HCT116 (cell line): ENCODE results near the gene GABBR2. TPM values are rescaled to one million over a fixed set of nuclear protein-coding genes. Genes with fewer than 3 reads are reported as not detected.

Experiments
- ATAC-seq: fragments of 200-7000 bp; cut with Tn5 transposase; 2 replicates; pipeline ENCODE4 v1.9.1; 2020; ENCODE audit warnings: mild to moderate bottlenecking, moderate library complexity
- BruUV-seq: library from RNA; stranded (reverse); fragments of 400-500 nt; replicated peaks from 2 replicates; lab custom pipeline; 2021; lab: Mats Ljungman, UMichigan
- CTCF ChIA-PET: fragments of 300-600 bp; sonication (Branson Sonifier 250); formaldehyde crosslinking; loops from one replicate; lab custom pipeline; 2021; ENCODE audit warnings: antibody characterized with exemption; lab: Charles Lee
- POLR2A ChIA-PET: fragments of 300-600, 350-600 bp; sonication (Branson Sonifier 250); formaldehyde crosslinking; loops from one replicate; lab custom pipeline; 2021; ENCODE audit warnings: antibody characterized with exemption; lab: Charles Lee
- RAD21 ChIA-PET, 2 experiments: fragments of 300-600 bp; sonication (Branson Sonifier 250); formaldehyde crosslinking; loops; one replicate each; lab custom pipeline; 2023; ENCODE audit warnings: low total read pairs in 2 of 2; ENCODE audit not compliant: uncharacterized antibody in 2 of 2, unreplicated experiment in 2 of 2, low non-redundant PET in 1 of 2; lab: Charles Lee
- DNase-seq: peaks from one replicate; pipeline ENCODE4 v3.0.0-alpha.2; 2010; ENCODE audit warnings: low read depth, low spot score
- H2AFZ ChIP-seq: fragments of 200-600 bp; shearing (Covaris generic), sonication (generic); 2 replicates; pipeline ENCODE4 v1.6.1; 2017; ENCODE audit warnings: low read depth, mixed run types, mixed read lengths, antibody characterized with exemption, low read length; ENCODE audit not compliant: poor library complexity, severe bottlenecking
- H3K27ac ChIP-seq: 2 replicates; pipeline ENCODE4 v1.5.1; 2012; ENCODE audit warnings: low read depth, low read length
- H3K27me3 ChIP-seq: fragments of 200-600 bp; sonication (generic); 2 replicates; pipeline ENCODE4 v1.6.1; 2016; ENCODE audit warnings: mixed run types, low read length, mixed read lengths; ENCODE audit not compliant: insufficient read depth
- H3K36me3 ChIP-seq, 2 experiments: fragments of 200-500 bp in 1 of 2; fragments of 200-600 bp in 1 of 2; sonication (Bioruptor generic) in 1 of 2; sonication (generic) in 1 of 2; 2 replicates each; pipeline versions ENCODE4 v1.5.1 to v1.6.1; 2014 to 2016; ENCODE audit warnings: low read length in 2 of 2, inconsistent platforms in 1 of 2, mixed read lengths in 1 of 2, mixed run types in 1 of 2; ENCODE audit not compliant: insufficient read depth in 2 of 2, control insufficient read depth in 1 of 2
- H3K4me1 ChIP-seq, 2 experiments: fragments of 200-600 bp in 1 of 2; sonication (generic) in 1 of 2; 2 replicates each; pipeline versions ENCODE4 v1.5.1 to v1.6.1; 2012 to 2017; ENCODE audit warnings: low read length in 2 of 2, inconsistent platforms in 1 of 2, mild to moderate bottlenecking in 1 of 2, mixed read lengths in 1 of 2, mixed run types in 1 of 2, moderate library complexity in 1 of 2; ENCODE audit not compliant: insufficient read depth in 2 of 2, control insufficient read depth in 1 of 2
- H3K4me2 ChIP-seq: fragments of 200-600 bp; sonication (generic); 2 replicates; pipeline ENCODE4 v1.6.1; 2017; ENCODE audit warnings: mixed run types, low read length, mixed read lengths
- H3K4me3 ChIP-seq, 2 experiments: fragments of 200-600 bp in 1 of 2; sonication (generic) in 1 of 2; replicated peaks in 1 of 2; 2 replicates each; pipeline ENCODE4 v1.5.1; 2011 to 2016; ENCODE audit warnings: low read length in 2 of 2, control low read depth in 1 of 2, low read depth in 1 of 2, mild to moderate bottlenecking in 1 of 2, mixed read lengths in 1 of 2, mixed run types in 1 of 2
- H3K79me2 ChIP-seq: fragments of 200-600 bp; sonication (generic); 2 replicates; pipeline ENCODE4 v1.6.1; 2017; ENCODE audit warnings: mild to moderate bottlenecking, mixed run types, low read length, moderate library complexity, mixed read lengths; ENCODE audit not compliant: insufficient read depth
- H3K9ac ChIP-seq: fragments of 200-600 bp; sonication (generic); 2 replicates; pipeline ENCODE4 v1.6.1; 2016; ENCODE audit warnings: low read length, mixed read lengths
- H3K9me2 ChIP-seq: fragments of 200-600 bp; sonication (generic), shearing (Covaris generic); 2 replicates; pipeline ENCODE4 v1.6.1; 2017; ENCODE audit warnings: mixed run types, mild to moderate bottlenecking, moderate library complexity; ENCODE audit not compliant: insufficient read depth
- H3K9me3 ChIP-seq, 2 experiments: fragments of 200-500 bp in 1 of 2; fragments of 200-600 bp in 1 of 2; sonication (Bioruptor generic) in 1 of 2; sonication (generic) in 1 of 2; 2 replicates each; pipeline ENCODE4 v1.6.1; 2014 to 2017; ENCODE audit warnings: low read length in 2 of 2, mixed read lengths in 2 of 2, inconsistent platforms in 1 of 2, low read depth in 1 of 2, mild to moderate bottlenecking in 1 of 2, mixed run types in 1 of 2, moderate library complexity in 1 of 2; ENCODE audit not compliant: control insufficient read depth in 1 of 2, insufficient read depth in 1 of 2
- H4K20me1 ChIP-seq: fragments of 200-600 bp; sonication (generic), shearing (Covaris generic); 2 replicates; pipeline ENCODE4 v1.6.1; 2017; ENCODE audit warnings: mixed run types, mild to moderate bottlenecking, moderate library complexity; ENCODE audit not compliant: insufficient read depth
- CBX3 ChIP-seq: IDR thresholded peaks from 2 replicates; pipeline ENCODE4 v1.6.1; 2012; ENCODE audit warnings: low read depth
- CEBPB ChIP-seq: IDR thresholded peaks from 2 replicates; pipeline ENCODE4 v1.6.1; 2012; ENCODE audit warnings: low read depth
- EGR1 ChIP-seq: IDR thresholded peaks from 2 replicates; pipeline ENCODE4 v1.6.1; 2012; ENCODE audit warnings: low read depth
- ELF1 ChIP-seq: IDR thresholded peaks from 2 replicates; pipeline ENCODE4 v1.6.1; 2012; ENCODE audit warnings: low read depth, borderline replicate concordance
- EZH2 ChIP-seq: fragments of 200-600 bp; sonication (generic); IDR thresholded peaks from 2 replicates; pipeline ENCODE4 v1.6.1; 2017; ENCODE audit warnings: antibody characterized with exemption, mixed run types
- EZH2phosphoT487 ChIP-seq: fragments of 200-600 bp; IDR thresholded peaks from 2 replicates; pipeline ENCODE4 v1.6.1; 2018; ENCODE audit warnings: antibody characterized with exemption, borderline replicate concordance
- FOSL1 ChIP-seq: IDR thresholded peaks from 2 replicates; pipeline ENCODE4 v1.6.1; 2012; ENCODE audit warnings: low read depth
- JUND ChIP-seq: IDR thresholded peaks from 2 replicates; pipeline ENCODE4 v1.6.1; 2012
- POLR2A ChIP-seq: IDR thresholded peaks from 2 replicates; pipeline ENCODE4 v1.7.0; 2011; ENCODE audit warnings: borderline replicate concordance; ENCODE audit not compliant: insufficient read depth, insufficient read length; ENCODE audit errors: extremely low read depth
- POLR2AphosphoS5 ChIP-seq: IDR thresholded peaks from 2 replicates; pipeline ENCODE4 v1.6.1; 2011; ENCODE audit warnings: mild to moderate bottlenecking, low read depth, low read length, moderate library complexity
- RAD21 ChIP-seq: IDR thresholded peaks from 2 replicates; pipeline ENCODE4 v1.6.1; 2012; ENCODE audit warnings: low read depth, mild to moderate bottlenecking
- SP1 ChIP-seq: IDR thresholded peaks from 2 replicates; pipeline ENCODE4 v1.6.1; 2012; ENCODE audit warnings: low read depth
- SRF ChIP-seq: IDR thresholded peaks from 2 replicates; pipeline ENCODE4 v1.6.1; 2012; ENCODE audit warnings: low read depth
- TCF7L2 ChIP-seq: IDR thresholded peaks from 2 replicates; pipeline ENCODE4 v1.7.0; 2011; ENCODE audit warnings: borderline replicate concordance, inconsistent platforms; ENCODE audit not compliant: insufficient read depth, insufficient read length; ENCODE audit errors: extremely low read depth
- ZFX ChIP-seq: fragments of 450-650 bp; IDR thresholded peaks from 2 replicates; pipeline ENCODE4 v1.6.1; 2017
- ZNF274 ChIP-seq: fragments of 200-500 bp; sonication (Bioruptor generic); IDR thresholded peaks from 2 replicates; pipeline ENCODE4 v1.6.1; 2014; ENCODE audit warnings: mild to moderate bottlenecking, low read depth, low read length, inconsistent platforms
- intact Hi-C: fragments of 100-400 bp; cut with micrococcal nuclease; formaldehyde crosslinking; loops from 2 replicates; pipeline ENCODE4 v1.10.0; 2022
- total RNA-seq: library from RNA; stranded (reverse); gene quantifications from one replicate; pipeline ENCODE4 v1.2.1, GENCODE V29; 2021; ENCODE audit not compliant: unreplicated experiment
- TF ChIP-seq, protein P1 (sequence below): IDR thresholded peaks from 2 replicates; pipeline ENCODE4 v1.6.1; 2012
- TF ChIP-seq, protein P2 (sequence below): IDR thresholded peaks from 2 replicates; pipeline ENCODE4 v1.6.1; 2012; ENCODE audit warnings: low read depth
- TF ChIP-seq, protein P3 (sequence below): IDR thresholded peaks from 2 replicates; pipeline ENCODE4 v1.6.1; 2011; ENCODE audit warnings: mild to moderate bottlenecking, low read length, moderate library complexity; ENCODE audit not compliant: insufficient replicate concordance; ENCODE audit errors: extremely low read depth
- TF ChIP-seq, protein P4 (sequence below): IDR thresholded peaks from 2 replicates; pipeline ENCODE4 v1.6.1; 2012

GABBR2 gene
- total RNA-seq, 1 experiment from 2014 or later, result 0.15 TPM

DNA sequence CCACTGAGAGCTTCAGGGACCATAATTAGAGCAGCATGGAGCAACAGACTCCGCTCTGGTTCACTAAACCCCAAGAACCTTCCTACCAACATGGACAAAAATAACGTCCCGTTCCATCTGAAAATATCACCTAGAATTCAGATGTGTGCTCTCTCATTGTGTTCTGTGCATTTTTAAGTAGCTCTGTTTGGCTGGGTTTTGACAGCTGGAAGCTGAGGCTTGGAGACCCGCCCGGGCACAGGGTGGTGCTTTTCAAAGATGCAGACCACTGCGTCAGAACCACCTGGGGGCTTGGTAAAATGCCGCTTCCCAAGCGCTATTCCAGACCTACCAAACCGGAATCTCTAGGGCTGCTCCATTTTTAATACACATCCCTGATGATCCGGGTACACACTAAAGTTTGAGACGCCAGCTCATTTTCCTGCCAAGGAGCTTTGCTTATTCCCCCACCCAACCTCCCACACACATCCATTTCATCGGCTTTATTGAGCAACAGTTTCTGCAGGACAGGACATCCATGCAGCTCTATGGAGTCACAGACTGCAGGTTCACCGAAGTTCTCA is 104.8 kb downstream of the GABBR2 start:
- H3K4me2 ChIP-seq, result no peak overlapping the region
- no peak overlapping the region for H3K4me3 ChIP-seq
- H3K79me2 ChIP-seq, result no peaks in the 10 kb centered on the region
- H3K4me1 ChIP-seq, result no peaks in the 10 kb centered on the region
- intact Hi-C loops, result no loop called here
- POLR2A ChIA-PET, result no interaction called here
- H4K20me1 ChIP-seq, result no peaks in the 10 kb centered on the region
- no peak overlapping the region for H2AFZ ChIP-seq
- TF ChIP-seq FOSL1 (no peak), CEBPB (no peak), ZFX (no peak), TCF7L2 (no peak), EZH2phosphoT487 (no peak), EZH2 (no peak), SP1 (no peak), ZNF274 (no peak), CBX3 (no peak), RAD21 (no peak), EGR1 (no peak), POLR2A (no peak), SRF (no peak), ELF1 (no peak), POLR2AphosphoS5 (no peak), JUND (no peak)
- TF ChIP-seq, protein P1, sequence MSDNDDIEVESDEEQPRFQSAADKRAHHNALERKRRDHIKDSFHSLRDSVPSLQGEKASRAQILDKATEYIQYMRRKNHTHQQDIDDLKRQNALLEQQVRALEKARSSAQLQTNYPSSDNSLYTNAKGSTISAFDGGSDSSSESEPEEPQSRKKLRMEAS, result no peak
- TF ChIP-seq, protein P2, sequence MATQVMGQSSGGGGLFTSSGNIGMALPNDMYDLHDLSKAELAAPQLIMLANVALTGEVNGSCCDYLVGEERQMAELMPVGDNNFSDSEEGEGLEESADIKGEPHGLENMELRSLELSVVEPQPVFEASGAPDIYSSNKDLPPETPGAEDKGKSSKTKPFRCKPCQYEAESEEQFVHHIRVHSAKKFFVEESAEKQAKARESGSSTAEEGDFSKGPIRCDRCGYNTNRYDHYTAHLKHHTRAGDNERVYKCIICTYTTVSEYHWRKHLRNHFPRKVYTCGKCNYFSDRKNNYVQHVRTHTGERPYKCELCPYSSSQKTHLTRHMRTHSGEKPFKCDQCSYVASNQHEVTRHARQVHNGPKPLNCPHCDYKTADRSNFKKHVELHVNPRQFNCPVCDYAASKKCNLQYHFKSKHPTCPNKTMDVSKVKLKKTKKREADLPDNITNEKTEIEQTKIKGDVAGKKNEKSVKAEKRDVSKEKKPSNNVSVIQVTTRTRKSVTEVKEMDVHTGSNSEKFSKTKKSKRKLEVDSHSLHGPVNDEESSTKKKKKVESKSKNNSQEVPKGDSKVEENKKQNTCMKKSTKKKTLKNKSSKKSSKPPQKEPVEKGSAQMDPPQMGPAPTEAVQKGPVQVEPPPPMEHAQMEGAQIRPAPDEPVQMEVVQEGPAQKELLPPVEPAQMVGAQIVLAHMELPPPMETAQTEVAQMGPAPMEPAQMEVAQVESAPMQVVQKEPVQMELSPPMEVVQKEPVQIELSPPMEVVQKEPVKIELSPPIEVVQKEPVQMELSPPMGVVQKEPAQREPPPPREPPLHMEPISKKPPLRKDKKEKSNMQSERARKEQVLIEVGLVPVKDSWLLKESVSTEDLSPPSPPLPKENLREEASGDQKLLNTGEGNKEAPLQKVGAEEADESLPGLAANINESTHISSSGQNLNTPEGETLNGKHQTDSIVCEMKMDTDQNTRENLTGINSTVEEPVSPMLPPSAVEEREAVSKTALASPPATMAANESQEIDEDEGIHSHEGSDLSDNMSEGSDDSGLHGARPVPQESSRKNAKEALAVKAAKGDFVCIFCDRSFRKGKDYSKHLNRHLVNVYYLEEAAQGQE, result no peak
- TF ChIP-seq, protein P3, sequence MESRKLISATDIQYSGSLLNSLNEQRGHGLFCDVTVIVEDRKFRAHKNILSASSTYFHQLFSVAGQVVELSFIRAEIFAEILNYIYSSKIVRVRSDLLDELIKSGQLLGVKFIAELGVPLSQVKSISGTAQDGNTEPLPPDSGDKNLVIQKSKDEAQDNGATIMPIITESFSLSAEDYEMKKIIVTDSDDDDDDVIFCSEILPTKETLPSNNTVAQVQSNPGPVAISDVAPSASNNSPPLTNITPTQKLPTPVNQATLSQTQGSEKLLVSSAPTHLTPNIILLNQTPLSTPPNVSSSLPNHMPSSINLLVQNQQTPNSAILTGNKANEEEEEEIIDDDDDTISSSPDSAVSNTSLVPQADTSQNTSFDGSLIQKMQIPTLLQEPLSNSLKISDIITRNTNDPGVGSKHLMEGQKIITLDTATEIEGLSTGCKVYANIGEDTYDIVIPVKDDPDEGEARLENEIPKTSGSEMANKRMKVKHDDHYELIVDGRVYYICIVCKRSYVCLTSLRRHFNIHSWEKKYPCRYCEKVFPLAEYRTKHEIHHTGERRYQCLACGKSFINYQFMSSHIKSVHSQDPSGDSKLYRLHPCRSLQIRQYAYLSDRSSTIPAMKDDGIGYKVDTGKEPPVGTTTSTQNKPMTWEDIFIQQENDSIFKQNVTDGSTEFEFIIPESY, result no peak
- TF ChIP-seq, protein P4, sequence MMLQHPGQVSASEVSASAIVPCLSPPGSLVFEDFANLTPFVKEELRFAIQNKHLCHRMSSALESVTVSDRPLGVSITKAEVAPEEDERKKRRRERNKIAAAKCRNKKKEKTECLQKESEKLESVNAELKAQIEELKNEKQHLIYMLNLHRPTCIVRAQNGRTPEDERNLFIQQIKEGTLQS, result no peak
- H3K9me2 ChIP-seq, result no peaks in the 10 kb centered on the region
- no peak overlapping the region for H3K27ac ChIP-seq
- H3K9me3 ChIP-seq, result no peaks in the 10 kb centered on the region
- no peak overlapping the region for H3K9ac ChIP-seq
- no TSS peak for BruUV-seq
- no peaks in the 10 kb centered on the region for H3K36me3 ChIP-seq
- no peak for DNase-seq
- RAD21 ChIA-PET, result no interaction called here
- H3K27me3 ChIP-seq, result peaks cover 11% of the 10 kb centered on the region; the same call in 1 of the 2 replicates
- CTCF ChIA-PET, result no interaction called here
- ATAC-seq, result no peak
